ENCODE measurements around the gene B4GALNT3. TPM values are rescaled to one million over a fixed set of nuclear protein-coding genes. Genes with fewer than 3 reads are reported as not detected.

The B4GALNT3 gene
- total and polyA plus RNA-seq, 2 experiments from 2014 or later: 2.8 to 15.8 TPM

- Histone ChIP-seq H3K27me3 (ENCODE audit: insufficient read depth) (peaks cover 7% of the 10 kb centered on the region), H3F3A (replicated peaks; ENCODE audit: low read depth) (no peaks in the 10 kb centered on the region), H3K27ac (ENCODE audit: low read depth) (no peak overlapping the region), H3K79me2 (replicated peaks; ENCODE audit: insufficient read depth) (no peaks in the 10 kb centered on the region), H3K36me3 (ENCODE audit: insufficient read depth) (no peaks in the 10 kb centered on the region), H3K4me2 (peak overlapping the region; percentile 88), H2AFZ (peak overlapping the region; percentile 96), H3K4me3 (peak overlapping the region; percentile 66), H4K20me1 (replicated peaks; ENCODE audit: insufficient read depth) (no peaks in the 10 kb centered on the region), H3K4me1 (ENCODE audit: insufficient read depth) (peaks cover 6% of the 10 kb centered on the region; the same call in 1 of the 2 replicates), H3K9me2 (ENCODE audit: insufficient read depth) (no peaks in the 10 kb centered on the region)
- peak; percentile 38 for DNase-seq (ENCODE audit: low spot score)
- peak; percentile 48 for ATAC-seq
- H3K27me3 Mint-ChIP-seq (ENCODE audit: insufficient read depth, low read depth, poor library complexity): peaks cover 8% of the 10 kb centered on the region
- peaks cover 11% of the 10 kb centered on the region for H3K4me1 Mint-ChIP-seq
- peak overlapping the region; percentile 69 for H3K4me3 Mint-ChIP-seq
- H3K9me3 Mint-ChIP-seq: no peaks in the 10 kb centered on the region
- no peak overlapping the region for H3K27ac Mint-ChIP-seq
- no peak for TF ChIP-seq EZH2 (IDR thresholded peaks at IDR 0.05; ENCODE audit: low read depth, unreplicated experiment)
- TF ChIP-seq CREB1 (CRISPR knock-in tag; IDR thresholded peaks at IDR 0.05; ENCODE audit: low read depth): no peak
- TF ChIP-seq ZNF114 (CRISPR knock-in tag; IDR thresholded peaks at IDR 0.05): no peak
- no peak for TF ChIP-seq NANOG (IDR thresholded peaks at IDR 0.05; ENCODE audit: borderline replicate concordance)
- no peak for TF ChIP-seq CTCF (conservative IDR thresholded peaks at IDR 0.05; ENCODE audit: low read depth in 2 of 2)
- no peak for TF ChIP-seq ETS1 (IDR thresholded peaks at IDR 0.05)
- no peak for TF ChIP-seq REST (IDR thresholded peaks at IDR 0.05; ENCODE audit: unreplicated experiment)
- TF ChIP-seq STAT1 (IDR thresholded peaks at IDR 0.05; ENCODE audit: unreplicated experiment): no peak
- H3K36me3 Mint-ChIP-seq (ENCODE audit: low read depth): peaks cover 3% of the 10 kb centered on the region; the same call in 1 of the 3 replicates
Measured at GRCh38 chr12:546265-546919, 86.7 kb downstream of the B4GALNT3 start.
